HL-60 (cell line): ENCODE data around the gene FMN1.
"Not testable (repeated sequence)": the region's sequence is repeated elsewhere in the genome, so short reads cannot be mapped to it uniquely, and the experiment has no call there.

Source experiments
- DNase-seq, 2 experiments: peaks; one replicate each; pipeline ENCODE4 v3.0.0-alpha.2; 2010 to 2020; ENCODE audit warnings: low read depth in 1 of 2, low spot score in 1 of 2
- H3K27ac ChIP-seq: fragments of 250-450 bp; sonication (Bioruptor Pico); replicated peaks from 2 replicates; pipeline ENCODE4 v1.5.1; 2020; ENCODE audit warnings: mild to moderate bottlenecking, moderate library complexity
- H3K27me3 ChIP-seq: fragments of 250-450 bp; sonication (Bioruptor Pico); 2 replicates; pipeline ENCODE4 v1.5.1; 2021; ENCODE audit warnings: mild to moderate bottlenecking, moderate library complexity; ENCODE audit not compliant: insufficient read depth, poor library complexity, severe bottlenecking
- H3K4me3 ChIP-seq: replicated peaks from 2 replicates; pipeline ENCODE4 v1.5.1; 2011; ENCODE audit warnings: mild to moderate bottlenecking, control low read depth, low read length; ENCODE audit not compliant: insufficient read depth
- GABPA ChIP-seq: IDR thresholded peaks from 2 replicates; pipeline ENCODE4 v1.6.1; 2012; ENCODE audit warnings: low read depth
- POLR2AphosphoS5 ChIP-seq: IDR thresholded peaks from 2 replicates; pipeline ENCODE4 v1.6.1; 2012; ENCODE audit warnings: low read depth
- REST ChIP-seq: IDR thresholded peaks from 2 replicates; pipeline ENCODE4 v1.6.1; 2012; ENCODE audit warnings: low read depth; ENCODE audit not compliant: insufficient replicate concordance
- SPI1 ChIP-seq: IDR thresholded peaks from 2 replicates; pipeline ENCODE4 v1.6.1; 2012; ENCODE audit warnings: low read depth, mild to moderate bottlenecking, borderline replicate concordance
- TF ChIP-seq, protein P1 (sequence below): IDR thresholded peaks from one replicate; pipeline ENCODE4 v1.5.1; 2011; ENCODE audit warnings: low read length, control low read depth, inconsistent platforms; ENCODE audit not compliant: insufficient read depth

The FMN1 gene

DNA sequence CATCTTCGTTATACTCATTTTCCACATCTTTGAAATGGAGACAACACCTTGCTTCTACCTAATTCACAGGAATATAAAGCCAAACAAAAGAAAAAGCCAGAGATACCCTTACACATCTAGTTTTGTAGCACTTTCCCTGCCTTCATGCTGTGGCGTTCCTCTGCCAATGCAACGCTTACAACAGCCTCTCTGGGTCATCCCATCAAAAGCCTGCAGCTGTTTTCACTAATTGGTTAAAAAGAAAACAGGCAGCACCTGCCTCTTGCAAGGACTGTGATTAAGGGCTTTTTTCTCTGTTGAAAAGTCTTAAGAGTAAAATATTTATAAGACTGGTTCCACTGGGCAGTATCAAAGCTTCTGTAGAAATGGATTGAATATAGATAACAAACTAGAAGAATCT is 120.3 kb downstream of the FMN1 start:
- TF ChIP-seq POLR2AphosphoS5 (no peak), GABPA (no peak), SPI1 (no peak), REST (no peak)
- TF ChIP-seq, protein P1, sequence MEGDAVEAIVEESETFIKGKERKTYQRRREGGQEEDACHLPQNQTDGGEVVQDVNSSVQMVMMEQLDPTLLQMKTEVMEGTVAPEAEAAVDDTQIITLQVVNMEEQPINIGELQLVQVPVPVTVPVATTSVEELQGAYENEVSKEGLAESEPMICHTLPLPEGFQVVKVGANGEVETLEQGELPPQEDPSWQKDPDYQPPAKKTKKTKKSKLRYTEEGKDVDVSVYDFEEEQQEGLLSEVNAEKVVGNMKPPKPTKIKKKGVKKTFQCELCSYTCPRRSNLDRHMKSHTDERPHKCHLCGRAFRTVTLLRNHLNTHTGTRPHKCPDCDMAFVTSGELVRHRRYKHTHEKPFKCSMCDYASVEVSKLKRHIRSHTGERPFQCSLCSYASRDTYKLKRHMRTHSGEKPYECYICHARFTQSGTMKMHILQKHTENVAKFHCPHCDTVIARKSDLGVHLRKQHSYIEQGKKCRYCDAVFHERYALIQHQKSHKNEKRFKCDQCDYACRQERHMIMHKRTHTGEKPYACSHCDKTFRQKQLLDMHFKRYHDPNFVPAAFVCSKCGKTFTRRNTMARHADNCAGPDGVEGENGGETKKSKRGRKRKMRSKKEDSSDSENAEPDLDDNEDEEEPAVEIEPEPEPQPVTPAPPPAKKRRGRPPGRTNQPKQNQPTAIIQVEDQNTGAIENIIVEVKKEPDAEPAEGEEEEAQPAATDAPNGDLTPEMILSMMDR = no peak
- Histone ChIP-seq H3K27ac (no peak overlapping the region), H3K27me3 (peaks cover 4% of the 10 kb centered on the region), H3K4me3 (no peak overlapping the region)
- no peak for DNase-seq

DNA sequence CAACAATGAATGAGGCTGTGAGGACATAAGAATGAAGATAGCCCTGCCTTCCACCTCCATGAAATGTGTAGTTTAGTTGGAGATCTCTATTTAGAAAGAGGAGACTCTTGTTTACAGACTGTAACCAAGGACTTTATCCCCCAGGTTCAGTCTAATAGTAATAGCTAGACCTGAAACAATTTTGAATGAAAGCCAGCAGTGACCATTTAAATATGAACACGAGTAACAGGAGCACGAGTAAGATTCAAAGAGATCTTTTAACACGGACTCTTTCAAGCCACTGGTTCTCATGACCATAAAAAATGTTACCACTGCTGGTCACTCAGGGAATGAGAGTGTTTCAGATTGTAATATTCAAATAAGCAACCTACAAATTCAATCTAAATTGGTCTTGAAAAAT is 123.1 kb downstream of the FMN1 start:
- Histone ChIP-seq H3K27me3 (no peaks in the 10 kb centered on the region), H3K4me3 (no peak overlapping the region), H3K27ac (no peak overlapping the region)
- no peak for DNase-seq
- no peak for TF ChIP-seq SPI1
- no peak for TF ChIP-seq REST
- no peak for TF ChIP-seq POLR2AphosphoS5
- TF ChIP-seq, protein P1 = no peak
- no peak for TF ChIP-seq GABPA

DNA sequence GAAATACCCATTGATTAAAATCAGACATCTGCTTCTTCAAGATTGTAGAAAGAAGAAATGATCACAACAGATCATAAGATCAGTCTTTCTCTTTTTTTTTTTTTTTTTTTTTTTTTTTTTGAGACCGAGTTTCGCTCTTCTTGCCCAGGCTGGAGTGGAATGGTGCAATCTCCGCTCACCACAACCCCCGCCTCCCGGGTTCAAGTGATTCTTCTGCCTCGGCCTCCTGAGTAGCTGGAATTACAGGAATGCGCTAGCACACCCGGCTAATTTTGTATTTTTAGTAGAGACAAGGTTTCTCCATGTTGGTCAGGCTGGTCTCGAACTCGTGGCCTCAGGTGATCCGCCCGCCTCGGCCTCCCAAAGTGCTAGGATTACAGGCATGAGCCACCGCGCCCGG is 124.6 kb downstream of the FMN1 start:
- not testable (repeated sequence) for H3K27ac ChIP-seq, DNase-seq, H3K27me3 ChIP-seq, H3K4me3 ChIP-seq

- TF ChIP-seq GABPA = no peak
- TF ChIP-seq POLR2AphosphoS5 = no peak
- TF ChIP-seq, protein P1 = no peak
- no peak for TF ChIP-seq SPI1
- TF ChIP-seq REST = no peak
- Histone ChIP-seq H3K27me3 (peaks cover 3% of the 10 kb centered on the region), H3K27ac (no peak overlapping the region), H3K4me3 (no peak overlapping the region)
- DNase-seq = no peak
These were observed 125.4 kb downstream of the FMN1 start for GRCh38 chr15:33069161-33069560.
